Stomach (tissue), 4 donors: Measurements from ENCODE around the gene HPDL.

Experiments used
- EP300 ChIP-seq: sonication (generic); formaldehyde crosslinking; IDR thresholded peaks from one replicate; pipeline ENCODE4 v1.6.1; 2017; ENCODE audit warnings: antibody characterized with exemption
- TF ChIP-seq, protein P1 (sequence below), 7 experiments: fragments of 450-650 bp in 4 of 7; fragments of 200-600 bp in 3 of 7; sonication (generic) in 3 of 7; IDR thresholded peaks; one replicate each; pipeline ENCODE4 v1.5.1; 2016 to 2019; ENCODE audit warnings: antibody characterized with exemption in 7 of 7, control low read depth in 2 of 7, mild to moderate bottlenecking in 1 of 7

DNA sequence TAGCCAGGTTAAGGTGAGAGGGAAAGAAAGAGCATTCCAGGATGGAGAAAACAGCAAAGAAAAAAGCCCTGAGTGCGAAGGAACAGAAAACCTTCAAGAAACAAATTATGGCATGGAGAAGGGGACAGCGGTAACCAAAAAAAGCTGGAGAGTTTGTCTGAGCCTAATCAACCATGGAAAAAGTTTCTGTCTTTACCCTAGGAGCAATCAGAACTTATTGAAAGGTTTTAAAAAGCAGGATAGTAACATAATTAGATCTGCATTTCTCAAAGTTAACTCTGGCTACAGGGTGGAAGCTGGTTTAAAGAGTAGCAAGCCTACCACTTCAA, 26.1 kb upstream of the HPDL start:
- TF ChIP-seq, protein P1, sequence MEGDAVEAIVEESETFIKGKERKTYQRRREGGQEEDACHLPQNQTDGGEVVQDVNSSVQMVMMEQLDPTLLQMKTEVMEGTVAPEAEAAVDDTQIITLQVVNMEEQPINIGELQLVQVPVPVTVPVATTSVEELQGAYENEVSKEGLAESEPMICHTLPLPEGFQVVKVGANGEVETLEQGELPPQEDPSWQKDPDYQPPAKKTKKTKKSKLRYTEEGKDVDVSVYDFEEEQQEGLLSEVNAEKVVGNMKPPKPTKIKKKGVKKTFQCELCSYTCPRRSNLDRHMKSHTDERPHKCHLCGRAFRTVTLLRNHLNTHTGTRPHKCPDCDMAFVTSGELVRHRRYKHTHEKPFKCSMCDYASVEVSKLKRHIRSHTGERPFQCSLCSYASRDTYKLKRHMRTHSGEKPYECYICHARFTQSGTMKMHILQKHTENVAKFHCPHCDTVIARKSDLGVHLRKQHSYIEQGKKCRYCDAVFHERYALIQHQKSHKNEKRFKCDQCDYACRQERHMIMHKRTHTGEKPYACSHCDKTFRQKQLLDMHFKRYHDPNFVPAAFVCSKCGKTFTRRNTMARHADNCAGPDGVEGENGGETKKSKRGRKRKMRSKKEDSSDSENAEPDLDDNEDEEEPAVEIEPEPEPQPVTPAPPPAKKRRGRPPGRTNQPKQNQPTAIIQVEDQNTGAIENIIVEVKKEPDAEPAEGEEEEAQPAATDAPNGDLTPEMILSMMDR (IDR thresholded peaks at IDR 0.05) = no peak
- no peak for TF ChIP-seq EP300
